Activated naive CD8-positive, alpha-beta T cell (primary cell): ENCODE data around the gene XPNPEP2.

Experiments
- H3K27ac Mint-ChIP-seq: one replicate; pipeline ENCODE4 v1.8.0; 2021; ENCODE audit warnings: mixed read lengths
- H3K27me3 Mint-ChIP-seq: one replicate; pipeline ENCODE4 v1.8.0; 2021; ENCODE audit warnings: mixed read lengths
- H3K36me3 Mint-ChIP-seq: one replicate; pipeline ENCODE4 v1.8.0; 2021; ENCODE audit warnings: mixed read lengths
- H3K4me1 Mint-ChIP-seq: one replicate; pipeline ENCODE4 v1.8.0; 2021; ENCODE audit warnings: low read depth, mixed read lengths
- H3K4me3 Mint-ChIP-seq: one replicate; pipeline ENCODE4 v1.8.0; 2021; ENCODE audit warnings: mild to moderate bottlenecking, mixed read lengths
- H3K9me3 Mint-ChIP-seq: one replicate; pipeline ENCODE4 v1.8.0; 2021; ENCODE audit warnings: low read depth, mixed read lengths

Gene XPNPEP2

DNA sequence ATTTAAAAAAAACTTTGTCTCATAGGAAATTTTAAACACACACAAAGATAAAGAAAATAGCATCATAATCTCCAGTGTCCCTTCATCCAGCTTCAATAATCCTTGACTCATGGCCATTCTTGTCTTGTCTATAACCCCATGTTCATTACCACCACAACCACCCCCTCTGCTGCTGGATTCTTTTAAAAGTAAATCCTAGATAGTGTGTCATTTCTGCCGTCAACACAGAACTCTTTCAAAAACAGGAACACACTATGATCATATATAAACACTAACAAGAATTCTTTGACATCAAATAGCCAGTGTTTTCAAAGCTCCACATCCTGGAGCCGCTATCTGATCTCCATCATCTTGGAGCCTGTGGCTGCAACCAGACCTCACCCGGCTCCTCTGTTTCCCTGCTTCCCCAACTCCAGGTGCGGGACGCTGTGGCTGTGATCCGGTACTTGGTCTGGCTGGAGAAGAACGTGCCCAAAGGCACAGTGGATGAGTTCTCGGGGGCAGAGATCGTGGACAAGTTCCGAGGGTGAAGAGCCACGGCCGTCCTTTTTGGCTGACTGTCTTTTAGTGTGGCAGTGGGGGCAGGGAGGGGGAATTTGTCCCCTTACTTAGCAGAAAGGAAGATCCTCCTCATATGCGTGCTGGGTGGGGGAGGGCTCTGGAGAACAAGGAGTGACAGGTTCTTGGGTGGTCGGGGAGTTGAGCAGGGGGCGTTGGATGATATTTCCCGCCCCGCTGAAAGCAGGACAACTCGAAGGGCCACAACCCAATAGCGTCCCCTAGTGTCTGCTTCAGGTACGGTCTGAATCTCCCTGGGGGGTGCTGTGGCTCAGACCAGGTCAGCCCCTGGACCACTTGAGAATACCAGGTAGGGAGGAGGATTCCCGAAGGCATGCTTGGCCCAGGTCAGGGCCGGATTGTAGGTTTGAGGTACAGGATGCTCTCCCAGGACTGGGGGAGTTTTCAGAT is 15.6 kb downstream of the XPNPEP2 start:
- Mint-ChIP-seq H3K4me3 (no peak overlapping the region), H3K4me1 (peaks cover 43% of the 10 kb centered on the region), H3K36me3 (no peaks in the 10 kb centered on the region), H3K27ac (peak overlapping the region; percentile 22), H3K27me3 (no peaks in the 10 kb centered on the region), H3K9me3 (no peaks in the 10 kb centered on the region)

GRCh38 chrX:129755779-129756650 is 17.2 kb downstream of the XPNPEP2 start:
- Mint-ChIP-seq H3K27me3 (no peaks in the 10 kb centered on the region), H3K36me3 (no peaks in the 10 kb centered on the region), H3K4me3 (peak overlapping the region; percentile 30), H3K27ac (peak overlapping the region; percentile 68), H3K4me1 (peaks cover 57% of the 10 kb centered on the region), H3K9me3 (no peaks in the 10 kb centered on the region)

DNA sequence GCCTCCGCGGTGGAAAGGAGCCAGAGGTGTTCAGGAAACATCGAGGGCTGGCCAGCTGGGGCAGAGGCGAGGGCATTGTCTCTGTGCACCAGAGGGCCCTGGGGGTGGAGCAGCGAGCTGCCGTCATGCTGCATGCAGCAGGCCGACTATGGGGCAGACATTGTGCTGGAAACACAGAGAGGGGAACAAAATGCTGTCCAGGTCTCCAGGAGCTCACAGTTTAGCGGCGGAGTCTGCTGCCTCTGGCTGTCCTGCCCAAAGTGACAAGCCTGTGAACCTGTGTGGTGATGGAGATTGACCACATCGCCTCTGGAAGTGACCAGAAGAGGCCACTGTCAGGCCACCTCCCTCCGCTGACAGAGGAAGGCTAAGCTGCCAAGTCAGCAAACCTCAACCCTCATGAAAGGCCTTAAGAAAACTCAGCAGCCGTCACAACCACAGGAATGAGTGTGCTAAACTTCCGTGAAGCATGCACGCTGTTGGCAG is 20.8 kb downstream of the XPNPEP2 start:
- H3K27me3 Mint-ChIP-seq: no peaks in the 10 kb centered on the region
- H3K27ac Mint-ChIP-seq: peak overlapping the region; percentile 71
- H3K4me1 Mint-ChIP-seq: peaks cover 55% of the 10 kb centered on the region
- no peaks in the 10 kb centered on the region for H3K36me3 Mint-ChIP-seq
- no peaks in the 10 kb centered on the region for H3K9me3 Mint-ChIP-seq
- peak overlapping the region; percentile 30 for H3K4me3 Mint-ChIP-seq

- Mint-ChIP-seq H3K36me3 (no peaks in the 10 kb centered on the region), H3K27ac (peak overlapping the region; percentile 71), H3K27me3 (no peaks in the 10 kb centered on the region), H3K9me3 (no peaks in the 10 kb centered on the region), H3K4me1 (peaks cover 50% of the 10 kb centered on the region), H3K4me3 (peak overlapping the region; percentile 30)
Measured at GRCh38 chrX:129760155-129760554, 21.4 kb downstream of the XPNPEP2 start.

DNA sequence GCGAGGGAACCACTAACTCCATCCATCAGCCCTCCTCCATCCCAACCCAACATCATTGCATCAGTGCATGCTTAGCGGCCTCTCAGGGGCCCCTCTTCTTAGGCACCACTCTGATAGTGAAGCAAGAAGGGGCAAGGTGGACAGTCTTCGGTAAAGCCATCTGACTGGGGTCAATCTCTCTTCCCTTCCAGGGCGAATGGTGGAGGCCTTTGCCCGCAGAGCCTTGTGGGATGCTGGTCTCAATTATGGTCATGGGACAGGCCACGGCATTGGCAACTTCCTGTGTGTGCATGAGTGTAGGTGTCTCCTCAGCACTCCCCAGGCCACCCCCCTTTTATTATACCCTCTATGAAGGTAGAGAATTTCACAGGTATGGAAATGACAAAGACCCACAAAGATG is 22.2 kb downstream of the XPNPEP2 start:
- Mint-ChIP-seq H3K4me1 (peaks cover 46% of the 10 kb centered on the region), H3K4me3 (no peak overlapping the region), H3K9me3 (no peaks in the 10 kb centered on the region), H3K27me3 (no peaks in the 10 kb centered on the region), H3K27ac (no peak overlapping the region), H3K36me3 (no peaks in the 10 kb centered on the region)

- Mint-ChIP-seq H3K9me3 (no peaks in the 10 kb centered on the region), H3K27me3 (no peaks in the 10 kb centered on the region), H3K36me3 (no peaks in the 10 kb centered on the region), H3K27ac (no peak overlapping the region), H3K4me1 (peaks cover 43% of the 10 kb centered on the region), H3K4me3 (no peak overlapping the region)
Measured at GRCh38 chrX:129761596-129761995, 22.8 kb downstream of the XPNPEP2 start.

DNA sequence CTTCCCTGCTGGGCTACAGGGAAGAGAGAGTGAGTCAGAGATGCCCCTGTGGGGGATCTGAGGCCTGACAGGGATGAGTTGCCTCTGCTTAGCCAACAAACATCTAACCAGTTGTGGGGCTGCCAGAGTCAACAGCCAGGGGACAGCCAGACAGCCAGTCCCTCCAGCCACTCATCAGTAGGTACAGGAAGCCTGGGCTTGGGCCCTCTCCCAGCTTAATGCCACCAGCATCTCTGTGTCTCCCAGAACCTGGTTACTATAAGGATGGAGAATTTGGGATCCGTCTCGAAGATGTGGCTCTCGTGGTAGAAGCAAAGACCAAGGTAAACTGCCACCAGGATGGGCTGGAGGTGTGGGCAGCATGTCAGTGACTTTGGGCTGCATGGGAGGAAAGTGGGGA is 23.7 kb downstream of the XPNPEP2 start:
- Mint-ChIP-seq H3K4me3 (no peak overlapping the region), H3K4me1 (peaks cover 46% of the 10 kb centered on the region), H3K9me3 (no peaks in the 10 kb centered on the region), H3K36me3 (no peaks in the 10 kb centered on the region), H3K27ac (no peak overlapping the region), H3K27me3 (no peaks in the 10 kb centered on the region)

- no peak overlapping the region for H3K4me3 Mint-ChIP-seq
- H3K9me3 Mint-ChIP-seq: no peaks in the 10 kb centered on the region
- no peaks in the 10 kb centered on the region for H3K27me3 Mint-ChIP-seq
- peaks cover 45% of the 10 kb centered on the region for H3K4me1 Mint-ChIP-seq
- H3K36me3 Mint-ChIP-seq: no peaks in the 10 kb centered on the region
- H3K27ac Mint-ChIP-seq: no peak overlapping the region
Measured at GRCh38 chrX:129763666-129764065, 24.9 kb downstream of the XPNPEP2 start.

DNA sequence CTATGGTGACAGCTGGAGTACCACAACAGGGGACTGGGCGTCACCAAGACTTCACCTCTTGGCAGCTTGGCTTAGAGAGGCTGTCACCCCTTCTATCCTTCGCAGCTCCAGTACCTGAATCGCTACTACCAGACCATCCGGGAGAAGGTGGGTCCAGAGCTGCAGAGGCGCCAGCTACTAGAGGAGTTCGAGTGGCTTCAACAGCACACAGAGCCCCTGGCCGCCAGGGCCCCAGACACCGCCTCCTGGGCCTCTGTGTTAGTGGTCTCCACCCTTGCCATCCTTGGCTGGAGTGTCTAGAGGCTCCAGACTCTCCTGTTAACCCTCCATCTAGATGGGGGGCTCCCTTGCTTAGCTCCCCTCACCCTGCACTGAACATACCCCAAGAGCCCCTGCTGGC is 29.4 kb downstream of the XPNPEP2 start:
- H3K27me3 Mint-ChIP-seq: no peaks in the 10 kb centered on the region
- H3K36me3 Mint-ChIP-seq: no peaks in the 10 kb centered on the region

GRCh38 chrX:129768586-129769466 is 30.0 kb downstream of the XPNPEP2 start:
- Mint-ChIP-seq H3K9me3 (no peaks in the 10 kb centered on the region), H3K27me3 (no peaks in the 10 kb centered on the region), H3K4me1 (peaks cover 54% of the 10 kb centered on the region), H3K4me3 (peak overlapping the region; percentile 38), H3K27ac (peak overlapping the region; percentile 88), H3K36me3 (no peaks in the 10 kb centered on the region)

More for the DNA sequence above, 29.4 kb downstream of the XPNPEP2 start:
- no peak overlapping the region for H3K27ac Mint-ChIP-seq
- H3K9me3 Mint-ChIP-seq: no peaks in the 10 kb centered on the region
- no peak overlapping the region for H3K4me3 Mint-ChIP-seq
- peaks cover 49% of the 10 kb centered on the region for H3K4me1 Mint-ChIP-seq

GRCh38 chrX:129769467-129770154 is 30.8 kb downstream of the XPNPEP2 start:
- peak overlapping the region; percentile 88 for H3K27ac Mint-ChIP-seq
- peak overlapping the region; percentile 38 for H3K4me3 Mint-ChIP-seq
- no peaks in the 10 kb centered on the region for H3K36me3 Mint-ChIP-seq
- no peaks in the 10 kb centered on the region for H3K27me3 Mint-ChIP-seq
- H3K9me3 Mint-ChIP-seq: no peaks in the 10 kb centered on the region
- H3K4me1 Mint-ChIP-seq: peaks cover 60% of the 10 kb centered on the region

- peak overlapping the region; percentile 93 for H3K27ac Mint-ChIP-seq
- peaks cover 68% of the 10 kb centered on the region for H3K4me1 Mint-ChIP-seq
- no peaks in the 10 kb centered on the region for H3K36me3 Mint-ChIP-seq
- no peaks in the 10 kb centered on the region for H3K9me3 Mint-ChIP-seq
- H3K4me3 Mint-ChIP-seq: no peak overlapping the region
- no peaks in the 10 kb centered on the region for H3K27me3 Mint-ChIP-seq
Measured at GRCh38 chrX:129771266-129771995, 32.7 kb downstream of the XPNPEP2 start.

DNA sequence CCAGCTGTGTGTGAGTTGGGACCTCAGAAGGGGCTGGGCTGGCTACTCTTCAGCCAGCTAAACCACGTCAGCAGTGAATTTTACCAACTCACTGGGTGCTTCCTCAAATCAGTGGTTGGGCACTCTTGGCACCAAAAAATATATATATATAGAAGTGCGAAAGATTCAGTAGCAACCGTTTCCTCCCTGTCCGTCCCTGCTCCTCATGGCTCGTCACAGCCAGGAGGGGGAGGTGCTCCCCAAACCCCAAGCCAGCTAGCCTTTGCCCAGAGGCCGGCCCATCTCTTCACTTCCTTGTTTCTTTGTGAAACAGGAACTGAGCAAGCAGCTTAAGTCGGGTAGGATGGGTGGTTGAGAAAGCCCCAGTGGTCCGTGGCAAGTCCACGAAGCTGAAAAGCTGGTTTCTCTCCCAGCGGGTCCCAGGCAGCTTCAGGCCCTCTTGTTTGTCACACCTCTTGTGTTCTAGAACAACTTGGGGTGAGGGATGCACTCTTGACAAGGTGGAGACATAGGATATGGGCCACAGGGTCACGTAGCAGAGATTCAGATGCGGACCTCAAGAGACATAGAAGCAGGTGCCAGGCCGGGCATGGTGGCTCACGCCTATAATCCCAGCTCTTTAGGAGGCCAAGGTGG is 34.1 kb downstream of the XPNPEP2 start:
- Mint-ChIP-seq H3K4me1 (peaks cover 71% of the 10 kb centered on the region), H3K4me3 (peak overlapping the region; percentile 20), H3K27ac (peak overlapping the region; percentile 85), H3K36me3 (no peaks in the 10 kb centered on the region), H3K9me3 (no peaks in the 10 kb centered on the region), H3K27me3 (no peaks in the 10 kb centered on the region)
